T-helper 9 cell (primary cell): ENCODE results near the gene ADAMTS15.

ENCODE experiments used
- DNase-seq: peaks from one replicate; pipeline ENCODE4 v3.0.0-alpha.2; 2020
- total RNA-seq, 2 donors: gene quantifications; one replicate each; lab custom pipeline; 2026; lab: John Stamatoyannopoulos, UW

Gene ADAMTS15
- 0 to 0.07 reads per million in 2 donors for total RNA-seq

DNA sequence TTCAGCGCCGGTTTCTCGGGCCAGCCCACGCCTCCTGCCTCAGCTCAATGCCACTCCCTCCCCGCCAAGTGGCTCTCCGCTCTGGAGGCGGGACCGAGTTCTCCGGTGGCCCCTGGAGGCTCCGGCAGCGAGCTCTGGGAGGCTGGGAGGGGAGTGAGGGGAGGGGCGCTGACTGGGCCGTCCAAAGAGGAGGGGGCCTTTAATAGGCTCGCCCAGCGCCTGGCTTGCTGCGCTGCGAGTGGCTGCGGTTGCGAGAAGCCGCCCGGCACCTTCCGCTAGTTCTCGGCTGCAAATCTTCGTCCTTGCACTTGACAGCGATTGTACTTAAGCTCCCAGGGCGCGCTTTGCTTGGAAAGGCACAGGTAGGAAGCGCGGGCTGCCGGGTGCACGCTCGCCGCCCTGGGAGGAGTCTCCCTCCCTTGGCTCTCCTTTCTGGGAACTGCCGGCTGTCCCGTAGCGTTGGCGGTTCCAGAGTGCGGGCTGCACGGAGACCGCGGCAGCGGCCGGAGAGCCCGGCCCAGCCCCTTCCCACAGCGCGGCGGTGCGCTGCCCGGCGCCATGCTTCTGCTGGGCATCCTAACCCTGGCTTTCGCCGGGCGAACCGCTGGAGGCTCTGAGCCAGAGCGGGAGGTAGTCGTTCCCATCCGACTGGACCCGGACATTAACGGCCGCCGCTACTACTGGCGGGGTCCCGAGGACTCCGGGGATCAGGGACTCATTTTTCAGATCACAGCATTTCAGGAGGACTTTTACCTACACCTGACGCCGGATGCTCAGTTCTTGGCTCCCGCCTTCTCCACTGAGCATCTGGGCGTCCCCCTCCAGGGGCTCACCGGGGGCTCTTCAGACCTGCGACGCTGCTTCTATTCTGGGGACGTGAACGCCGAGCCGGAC, at the start of gene ADAMTS15:
Gene ADAMTS15, plus strand, starts transcription at position 230 of the 894 bp plus-strand sequence. Its CDS starts 329 bp downstream, at position 559.
- no peak for DNase-seq

DNA sequence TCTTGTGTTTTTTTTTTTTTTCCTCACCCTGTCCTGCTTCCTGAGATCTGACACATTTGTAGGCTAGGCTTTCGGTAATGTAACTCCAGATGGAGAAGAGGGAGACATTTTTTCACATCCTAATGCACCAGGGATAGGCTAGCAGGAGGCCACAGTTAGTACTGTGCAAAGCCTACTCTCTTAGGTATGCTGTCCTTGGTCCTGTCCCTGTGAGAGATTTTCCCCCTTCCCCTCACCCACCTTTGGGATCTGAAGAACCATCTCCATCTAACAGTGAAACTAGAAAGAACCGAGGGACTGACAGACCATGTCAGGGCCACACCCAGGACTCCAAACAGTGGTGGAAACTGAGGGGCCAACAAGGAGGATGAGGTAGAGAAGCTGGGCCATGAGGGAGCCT, 49.2 kb upstream of the ADAMTS15 start:
- DNase-seq, result no peak

- DNase-seq, result no peak
These were observed 47.5 kb upstream of the ADAMTS15 start for GRCh38 chr11:130400781-130401483.

GRCh38 chr11:130402570-130402969, 45.9 kb upstream of the ADAMTS15 start:
- no peak for DNase-seq

- no peak for DNase-seq
These were observed 45.1 kb upstream of the ADAMTS15 start for GRCh38 chr11:130403271-130403804.

GRCh38 chr11:130403967-130404366, 44.5 kb upstream of the ADAMTS15 start:
- no peak for DNase-seq

DNA sequence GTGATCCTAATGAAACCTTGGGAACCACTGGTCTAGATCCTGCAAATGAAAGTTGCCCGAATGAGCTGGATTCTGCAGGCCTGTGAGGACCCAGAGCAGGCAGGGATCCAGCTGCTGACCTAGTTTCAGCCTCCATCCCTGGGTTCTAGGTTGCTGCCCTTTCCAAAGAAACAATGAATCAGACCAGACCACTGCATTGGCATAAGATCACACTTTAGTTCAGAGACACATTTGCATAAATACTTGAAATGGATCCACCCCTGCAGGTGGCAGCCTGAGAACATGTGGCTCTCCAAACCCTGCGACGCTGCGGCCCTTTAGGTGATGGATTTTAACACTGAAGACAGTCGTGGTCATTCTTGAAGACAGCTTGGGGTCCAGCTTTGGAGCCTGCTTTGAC, 43.7 kb upstream of the ADAMTS15 start:
- DNase-seq, result no peak

DNA sequence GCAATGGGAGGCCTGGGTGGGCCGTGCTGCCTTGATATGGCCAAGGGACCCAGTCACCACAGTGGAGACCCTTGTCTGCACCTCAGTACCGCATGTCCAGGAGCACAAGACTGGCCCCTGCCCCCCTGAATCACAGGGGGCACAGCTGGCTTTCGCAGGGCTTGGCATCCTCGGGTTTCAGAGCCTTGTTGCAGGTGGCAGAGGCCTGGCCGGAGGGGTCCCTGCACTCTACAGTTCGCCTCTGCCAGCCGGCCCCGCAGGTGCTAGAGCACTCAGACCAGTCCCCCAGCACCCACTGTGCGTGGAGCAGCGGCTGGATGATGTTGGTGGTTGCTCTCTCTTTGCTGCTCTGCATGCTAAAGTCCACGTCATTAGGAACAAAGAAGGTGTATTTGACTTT, 43.0 kb upstream of the ADAMTS15 start:
- no peak for DNase-seq

DNA sequence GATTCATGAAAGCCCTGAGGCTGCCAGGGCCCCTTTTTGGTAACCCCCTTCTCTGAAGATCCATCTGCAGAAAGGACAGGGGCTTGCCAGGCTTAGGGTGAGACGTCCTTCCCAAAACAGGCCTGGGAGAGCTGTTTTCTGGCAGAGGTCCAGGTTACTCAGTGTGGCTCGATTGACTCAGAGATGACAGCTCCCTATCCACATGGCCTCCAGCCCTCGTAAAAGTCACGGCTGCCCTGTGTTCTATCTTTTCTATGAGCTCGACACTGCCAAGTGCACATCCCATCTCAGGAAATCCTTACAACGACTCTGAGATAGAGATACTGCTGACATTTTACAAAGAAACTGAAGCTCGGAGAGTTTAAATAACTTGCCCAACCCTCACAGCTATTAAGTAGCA, 40.5 kb upstream of the ADAMTS15 start:
- DNase-seq, result no peak

- DNase-seq, result no peak
These were observed 40.0 kb upstream of the ADAMTS15 start for GRCh38 chr11:130408401-130408890.

DNA sequence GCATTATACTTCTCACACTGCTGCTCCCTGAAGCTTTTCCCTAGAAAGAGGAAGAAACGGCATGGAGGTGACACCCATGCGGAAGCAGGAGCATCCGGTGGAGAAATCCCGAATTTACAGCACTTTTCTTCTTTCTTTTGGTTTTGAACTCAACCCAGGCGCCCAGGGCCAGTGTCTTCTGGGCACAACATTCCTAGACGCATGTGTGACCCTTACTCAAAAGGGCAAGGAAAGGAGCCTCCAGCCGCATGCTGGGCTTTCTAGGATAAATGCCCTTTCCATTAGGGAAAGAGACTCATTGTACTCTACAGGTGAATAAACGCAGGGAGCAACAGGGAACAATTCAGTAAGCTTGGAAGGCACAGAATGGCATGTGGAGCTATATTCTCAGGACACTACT, 39.5 kb upstream of the ADAMTS15 start:
- DNase-seq, result no peak

DNA sequence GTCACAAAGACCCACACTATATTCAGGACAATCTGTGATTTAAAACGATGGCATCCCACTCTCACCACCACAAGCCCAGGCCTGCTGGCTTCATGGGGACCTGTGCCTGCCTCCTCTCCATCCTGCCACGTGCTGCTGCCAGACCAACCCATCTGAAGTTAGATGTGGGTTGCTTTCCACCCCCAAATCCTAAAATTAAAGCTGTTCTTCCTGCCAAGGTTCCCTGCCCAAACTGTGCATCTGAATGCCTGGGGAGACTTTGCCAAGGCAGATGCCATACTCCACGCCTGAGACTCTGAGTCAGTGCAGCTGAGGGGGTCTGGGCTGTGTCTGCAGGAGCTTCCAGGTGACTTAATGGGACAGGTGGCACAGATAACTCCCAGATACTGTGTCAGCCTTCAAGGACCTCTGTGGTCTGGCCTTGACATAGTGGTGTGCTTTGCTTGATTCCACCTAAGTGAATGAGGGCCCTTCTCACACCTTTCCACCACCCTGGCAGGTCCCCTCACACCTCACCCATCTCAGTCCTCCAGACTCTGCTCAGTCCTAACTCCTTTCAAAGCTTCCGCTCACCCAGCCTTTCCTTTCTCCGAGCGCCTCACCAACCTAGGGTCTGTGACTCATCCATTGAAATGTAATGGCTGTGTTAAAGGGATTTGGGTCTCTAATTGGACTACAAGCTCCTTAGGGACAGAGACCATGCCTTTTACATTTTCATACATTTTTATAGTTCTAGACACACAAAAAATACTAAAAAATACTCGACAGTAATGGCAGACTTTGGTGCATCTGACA, 38.7 kb upstream of the ADAMTS15 start:
- DNase-seq, result no peak

DNA sequence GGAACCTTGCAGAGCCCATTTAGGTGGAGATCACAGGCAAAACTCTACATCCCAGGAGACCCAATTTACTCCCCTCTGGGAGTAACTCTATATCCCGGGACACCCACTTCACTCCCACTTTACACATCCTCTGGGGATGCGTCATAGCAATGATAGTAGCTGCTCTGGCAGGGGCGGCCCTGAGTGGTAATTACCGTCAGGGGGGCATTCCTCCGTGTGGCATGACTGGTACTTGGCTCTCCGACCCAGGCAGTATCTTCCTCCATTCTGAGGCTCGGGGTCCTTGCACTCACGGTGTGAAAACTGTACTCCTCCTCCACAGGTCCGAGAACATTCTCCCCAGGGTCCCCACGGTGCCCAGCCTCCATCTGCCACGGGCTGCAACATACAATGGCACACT, 37.2 kb upstream of the ADAMTS15 start:
- DNase-seq, result no peak

DNA sequence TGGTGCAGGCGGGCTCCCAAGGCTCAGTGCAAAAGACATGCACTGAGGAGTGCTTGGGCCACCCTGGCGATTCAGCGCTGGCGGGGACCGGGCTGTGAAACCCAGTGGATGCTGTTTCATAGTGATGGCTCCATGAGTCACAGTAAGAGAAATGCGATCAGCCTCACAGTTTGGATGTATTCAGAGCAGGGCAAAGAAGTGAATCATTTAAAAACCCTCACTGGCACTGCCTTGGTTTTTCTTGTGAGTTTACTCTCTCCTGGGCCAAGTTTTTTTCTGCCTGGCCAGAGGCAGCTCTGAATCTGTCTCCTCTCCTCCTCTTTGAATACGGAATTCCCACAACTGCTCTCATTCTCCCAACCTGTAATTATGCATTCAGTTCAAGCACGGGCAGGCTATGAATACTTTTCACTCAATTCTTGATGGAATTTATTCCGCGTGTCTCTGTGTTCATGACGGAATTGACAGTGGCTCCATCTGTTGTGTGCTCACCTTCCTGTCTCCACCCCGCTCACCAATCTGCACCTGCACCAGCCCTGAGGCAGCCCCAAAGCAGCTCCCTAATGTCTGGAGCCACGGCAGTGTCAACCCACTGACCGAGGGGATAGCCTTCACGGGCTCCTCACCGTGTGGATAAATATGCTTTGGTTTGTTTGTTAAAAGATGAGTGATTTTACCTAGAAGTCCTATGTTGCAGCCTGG, 34.9 kb upstream of the ADAMTS15 start:
- DNase-seq, result no peak

DNA sequence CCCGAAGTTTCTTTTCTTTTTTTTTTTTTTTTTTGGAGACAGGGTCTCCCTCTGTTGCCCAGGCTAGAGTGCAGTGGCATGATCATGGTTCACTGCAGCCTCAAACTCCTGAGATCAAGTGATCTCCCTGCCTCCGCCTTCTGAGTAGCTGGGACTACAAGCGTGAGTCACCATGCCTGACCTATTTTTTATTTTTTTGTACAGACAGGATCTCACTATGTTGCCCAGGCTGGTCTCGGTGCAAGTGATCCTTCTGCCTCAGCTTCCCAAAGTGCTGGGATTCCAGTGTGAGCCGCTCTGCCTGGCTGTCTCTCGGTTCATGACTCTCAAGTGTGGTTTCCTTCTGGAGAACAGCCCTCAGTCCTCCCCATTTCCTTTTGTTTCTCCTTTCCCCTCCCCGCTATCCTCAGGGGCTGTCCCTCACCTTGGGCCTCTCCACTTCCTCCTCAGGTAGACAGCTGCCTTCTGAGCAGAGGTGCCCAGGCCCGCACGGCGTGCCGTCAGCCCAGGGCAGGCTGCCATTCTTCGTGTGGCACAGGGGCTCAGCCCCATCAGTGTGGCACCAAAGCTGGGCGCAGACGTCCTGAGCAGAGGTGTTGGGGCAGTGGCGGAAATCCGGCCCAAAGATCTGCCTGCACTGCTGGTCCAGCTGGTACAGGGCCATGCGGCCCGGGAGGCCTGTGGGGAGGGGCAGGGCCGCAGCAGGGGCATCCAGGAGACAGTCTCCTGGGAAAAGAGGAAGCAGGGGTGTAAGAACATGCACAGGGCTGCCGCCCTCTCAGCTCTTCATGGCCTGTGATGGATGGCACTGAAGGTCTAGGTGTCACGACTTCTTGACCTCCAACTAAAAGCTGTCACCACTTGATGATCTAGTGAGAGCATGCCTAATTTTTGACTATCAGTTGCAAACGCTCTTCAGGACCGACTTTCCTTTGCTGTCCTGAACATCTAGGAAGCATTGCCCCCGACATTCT, 34.1 kb upstream of the ADAMTS15 start:
- DNase-seq, result no peak

DNA sequence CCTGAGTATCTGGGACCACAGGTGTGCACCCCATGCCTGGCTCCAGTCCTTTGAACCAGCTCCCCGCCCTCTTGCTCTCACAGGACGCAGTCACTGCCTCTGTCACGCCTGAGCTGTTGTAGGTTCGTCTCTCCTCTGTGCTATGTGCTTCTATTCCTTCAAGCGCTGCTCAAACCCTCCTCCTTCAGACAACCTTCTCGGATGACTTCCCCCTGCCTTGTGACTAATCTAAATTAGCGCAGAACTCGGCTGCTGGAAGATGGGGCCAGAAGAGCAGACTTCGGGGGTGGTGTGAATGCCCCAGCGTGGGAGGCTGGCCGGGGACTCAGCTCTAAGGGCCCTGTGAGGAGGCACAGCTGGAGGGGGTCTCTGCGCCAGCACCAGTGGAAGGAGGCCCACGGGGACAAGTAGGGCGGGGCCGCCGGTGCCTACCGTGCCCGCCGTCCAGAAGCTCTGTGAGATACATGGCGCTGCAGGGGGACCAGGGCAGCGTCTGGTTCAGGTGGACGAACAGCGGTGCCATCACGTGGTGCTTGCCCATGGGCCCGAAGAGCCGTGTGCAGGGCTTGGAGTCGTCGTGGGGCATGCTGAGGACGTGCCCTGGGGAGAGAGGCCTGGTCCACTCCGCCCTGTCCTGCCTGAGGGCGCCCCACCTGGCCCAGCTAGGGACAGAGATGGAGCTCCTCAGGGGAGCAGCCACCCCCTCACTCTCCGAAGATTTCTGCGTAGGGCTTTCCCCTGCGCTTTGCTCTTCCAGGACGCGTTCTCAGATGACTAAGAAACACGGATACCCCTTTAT, 32.5 kb upstream of the ADAMTS15 start:
- DNase-seq, result no peak

- DNase-seq, result no peak
These were observed 31.9 kb upstream of the ADAMTS15 start for GRCh38 chr11:130416530-130416882.

- DNase-seq, result no peak
These were observed 31.5 kb upstream of the ADAMTS15 start for GRCh38 chr11:130416906-130417305.

DNA sequence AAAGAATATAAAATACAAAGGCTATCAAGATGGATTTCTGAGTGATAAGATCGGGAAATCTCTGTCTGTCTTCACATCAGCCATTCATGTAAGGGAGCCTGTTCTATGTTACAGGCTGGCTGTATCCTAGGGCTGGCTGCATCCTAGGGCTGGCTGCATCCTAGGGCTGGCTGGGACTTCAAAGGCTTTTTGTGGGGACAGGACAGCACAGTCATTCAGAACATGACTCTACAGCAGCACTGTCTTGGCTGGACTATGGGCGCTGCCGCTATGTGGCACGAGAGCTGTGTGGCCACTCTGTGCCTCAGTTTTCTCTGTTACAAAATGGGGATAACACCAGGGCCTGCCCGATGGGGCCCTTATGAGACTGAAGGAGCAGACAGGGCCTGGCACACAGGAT, 30.2 kb upstream of the ADAMTS15 start:
- DNase-seq, result no peak

DNA sequence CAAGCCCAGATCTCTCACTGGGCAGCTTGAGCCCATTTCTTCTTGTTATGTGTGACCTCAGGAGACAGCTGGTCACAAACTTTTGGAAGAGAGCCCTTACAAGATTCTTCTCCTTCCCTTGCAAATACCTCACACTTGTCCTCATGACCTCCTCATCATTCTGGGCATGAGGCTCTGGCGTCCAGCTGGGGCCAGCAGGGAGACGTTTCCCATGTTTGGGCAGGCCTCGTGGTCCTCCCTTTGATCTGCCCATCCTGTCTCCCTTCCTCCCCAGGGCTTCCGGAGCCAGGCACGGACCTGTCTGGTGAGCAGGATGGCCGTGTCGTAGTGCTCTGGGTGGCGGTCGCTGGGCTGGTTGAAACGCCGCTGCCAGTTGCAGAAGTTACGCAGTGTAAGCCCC, 29.7 kb upstream of the ADAMTS15 start:
- DNase-seq, result no peak
